ENCODE data around the gene INPP5J.

INPP5J gene

GRCh38 chr22:31126128-31126868, 3.5 kb downstream of the INPP5J start:
- DNase-seq, result no peak

- DNase-seq, result no peak
Measured at GRCh38 chr22:31126869-31127175, 4.1 kb downstream of the INPP5J start.

GRCh38 chr22:31127181-31127772, 4.5 kb downstream of the INPP5J start:
- peak; percentile 22 to 35 (median 26) for DNase-seq

- DNase-seq, result no peak
Measured at GRCh38 chr22:31128156-31128555, 5.4 kb downstream of the INPP5J start.

- DNase-seq, result no peak
Measured at GRCh38 chr22:31130873-31131272, 8.1 kb downstream of the INPP5J start.

- no peak for DNase-seq
Measured at GRCh38 chr22:31133911-31134310, 11.1 kb downstream of the INPP5J start.

- no peak for DNase-seq
Measured at GRCh38 chr22:31134688-31135087, 11.9 kb downstream of the INPP5J start.

- DNase-seq, result no peak
Measured at GRCh38 chr22:31135706-31136105, 12.9 kb downstream of the INPP5J start.

GRCh38 chr22:31136155-31136554, 13.4 kb downstream of the INPP5J start:
- DNase-seq, result no peak

- no peak for DNase-seq
Measured at GRCh38 chr22:31136711-31137110, 13.9 kb downstream of the INPP5J start.

- DNase-seq, result no peak
Measured at GRCh38 chr22:31137721-31138120, 15.0 kb downstream of the INPP5J start.

GRCh38 chr22:31138126-31138525, 15.4 kb downstream of the INPP5J start:
- no peak for DNase-seq

- no peak for DNase-seq
Measured at GRCh38 chr22:31139066-31139465, 16.3 kb downstream of the INPP5J start.

GRCh38 chr22:31139866-31140716, 17.3 kb downstream of the INPP5J start, which contains the start of gene PLA2G3:
Gene PLA2G3 (minus strand): TSS chr22:31140508. CDS start chr22:31140354, 154 bp downstream.
- no peak for DNase-seq

GRCh38 chr22:31140746-31141145, 18.0 kb downstream of the INPP5J start:
- no peak for DNase-seq

GRCh38 chr22:31141551-31141950, 18.8 kb downstream of the INPP5J start:
- DNase-seq, result no peak

- DNase-seq, result no peak
Measured at GRCh38 chr22:31142285-31142684, 19.5 kb downstream of the INPP5J start.

- DNase-seq, result no peak
Measured at GRCh38 chr22:31143038-31143437, 20.3 kb downstream of the INPP5J start.

GRCh38 chr22:31143537-31143936, 20.8 kb downstream of the INPP5J start:
- DNase-seq, result no peak

GRCh38 chr22:31144223-31144622, 21.5 kb downstream of the INPP5J start:
- DNase-seq, result no peak

GRCh38 chr22:31148488-31148887, 25.7 kb downstream of the INPP5J start:
- no peak for DNase-seq

- peak; percentile 64 to 74 (median 67) for DNase-seq
Measured at GRCh38 chr22:31148953-31149627, 26.3 kb downstream of the INPP5J start.

- no peak for DNase-seq
Measured at GRCh38 chr22:31150615-31151014, 27.8 kb downstream of the INPP5J start.
